Neural cell (in vitro differentiated cells): ENCODE measurements around the gene UNC5C. TPM values are rescaled to one million over a fixed set of nuclear protein-coding genes. Genes with fewer than 3 reads are reported as not detected.

Experiments
- H2AFZ ChIP-seq: fragments of 200-600, 300-800 bp; sonication (generic), shearing (Covaris generic); 2 replicates; pipeline ENCODE4 v1.6.0; 2014; ENCODE audit warnings: low read depth, mild to moderate bottlenecking, antibody characterized with exemption, low read length, moderate library complexity
- H3F3A ChIP-seq: fragments of 200-600 bp; shearing (Covaris generic); 2 replicates; pipeline ENCODE4 v1.6.1; 2016; ENCODE audit warnings: mild to moderate bottlenecking, moderate library complexity, mixed read lengths, antibody characterized with exemption, low read length; ENCODE audit not compliant: insufficient read depth, poor library complexity, severe bottlenecking
- H3K27ac ChIP-seq: fragments of 200-600, 300-800 bp; sonication (generic), shearing (Covaris generic); 2 replicates; pipeline ENCODE4 v1.5.1; 2014; ENCODE audit warnings: mild to moderate bottlenecking, low read length, moderate library complexity
- H3K27me3 ChIP-seq: fragments of 300-800, 200-600 bp; sonication (generic), shearing (Covaris generic); 2 replicates; pipeline ENCODE4 v1.6.0; 2014; ENCODE audit warnings: mild to moderate bottlenecking, low read depth, low read length, moderate library complexity; ENCODE audit not compliant: insufficient read depth
- H3K36me3 ChIP-seq: fragments of 300-800, 200-600 bp; sonication (generic), shearing (Covaris generic); 2 replicates; pipeline ENCODE4 v1.5.1; 2014; ENCODE audit warnings: mild to moderate bottlenecking, antibody characterized with exemption, low read length, moderate library complexity; ENCODE audit not compliant: insufficient read depth
- H3K4me2 ChIP-seq: fragments of 300-800, 200-600 bp; sonication (generic), shearing (Covaris generic); 2 replicates; pipeline ENCODE4 v1.6.0; 2014; ENCODE audit warnings: mild to moderate bottlenecking, low read length
- H3K4me3 ChIP-seq: fragments of 300-800, 200-600 bp; sonication (generic), shearing (Covaris generic); 2 replicates; pipeline ENCODE4 v1.5.1; 2014; ENCODE audit warnings: mild to moderate bottlenecking, low read length, moderate library complexity
- H3K79me2 ChIP-seq: fragments of 200-600 bp; shearing (Covaris generic); replicated peaks from 2 replicates; pipeline ENCODE4 v1.6.0; 2014; ENCODE audit warnings: mild to moderate bottlenecking, low read length, moderate library complexity; ENCODE audit not compliant: insufficient read depth
- H3K9ac ChIP-seq: fragments of 300-800, 200-600 bp; sonication (generic), shearing (Covaris generic); 2 replicates; pipeline ENCODE4 v1.6.1; 2016; ENCODE audit warnings: mild to moderate bottlenecking, low read length, mixed read lengths
- H3K9me2 ChIP-seq: fragments of 200-600 bp; shearing (Covaris generic); 2 replicates; pipeline ENCODE4 v1.6.1; 2016; ENCODE audit warnings: mild to moderate bottlenecking, low read length, mixed read lengths; ENCODE audit not compliant: insufficient read depth
- H3K9me3 ChIP-seq: fragments of 200-600, 300-800 bp; sonication (generic), shearing (Covaris generic); 2 replicates; pipeline ENCODE4 v1.6.1; 2016; ENCODE audit warnings: mild to moderate bottlenecking, mixed run types, low read length, moderate library complexity, mixed read lengths
- H4K20me1 ChIP-seq: fragments of 200-600 bp; shearing (Covaris generic); 2 replicates; pipeline ENCODE4 v1.6.1; 2016; ENCODE audit warnings: mild to moderate bottlenecking, mixed run types; ENCODE audit not compliant: insufficient read depth
- CTCF ChIP-seq: fragments of 450-650 bp; IDR thresholded peaks from 2 replicates; pipeline ENCODE4 v1.5.1; 2014; ENCODE audit warnings: antibody characterized with exemption, mild to moderate bottlenecking, moderate library complexity; ENCODE audit not compliant: poor library complexity, severe bottlenecking
- EP300 ChIP-seq: fragments of 450-650 bp; conservative IDR thresholded peaks from 2 replicates; pipeline ENCODE4 v1.6.1; 2014; ENCODE audit warnings: antibody characterized with exemption, mild to moderate bottlenecking, moderate library complexity; ENCODE audit not compliant: poor library complexity, severe bottlenecking
- EZH2 ChIP-seq: fragments of 200-600, 300-800 bp; shearing (Covaris generic), sonication (generic); IDR thresholded peaks from 2 replicates; pipeline ENCODE4 v1.6.1; 2014; ENCODE audit warnings: antibody characterized with exemption, low read length, borderline replicate concordance, mild to moderate bottlenecking; ENCODE audit not compliant: insufficient read depth, poor library complexity, severe bottlenecking
- MXI1 ChIP-seq: fragments of 450-650 bp; conservative IDR thresholded peaks from 2 replicates; pipeline ENCODE4 v1.6.1; 2014; ENCODE audit warnings: antibody characterized with exemption, mild to moderate bottlenecking; ENCODE audit not compliant: poor library complexity, severe bottlenecking
- POLR2AphosphoS5 ChIP-seq: IDR thresholded peaks from 2 replicates; pipeline ENCODE4 v1.6.1; 2012
- RAD21 ChIP-seq: fragments of 450-650 bp; conservative IDR thresholded peaks from 2 replicates; pipeline ENCODE4 v1.6.1; 2014; ENCODE audit warnings: antibody characterized with exemption, mild to moderate bottlenecking, moderate library complexity
- REST ChIP-seq: IDR thresholded peaks from 2 replicates; pipeline ENCODE4 v1.6.1; 2012; ENCODE audit warnings: borderline replicate concordance
- SMC3 ChIP-seq: fragments of 450-650 bp; conservative IDR thresholded peaks from 2 replicates; pipeline ENCODE4 v1.6.1; 2014; ENCODE audit warnings: antibody characterized with exemption, mild to moderate bottlenecking, moderate library complexity; ENCODE audit not compliant: poor library complexity
- TAF1 ChIP-seq: IDR thresholded peaks from 2 replicates; pipeline ENCODE4 v1.6.1; 2012; ENCODE audit warnings: low read depth
- polyA plus RNA-seq: library from polyadenylated mRNA; depleted of rRNA; stranded (reverse); fragments of >200 nt; gene quantifications from 2 replicates; pipeline ENCODE4 v1.2.3, GENCODE V29; 2014

UNC5C gene
- polyA plus RNA-seq, 1 donor from 2014 or later: 0.56 TPM

GRCh38 chr4:95362906-95363558 is 185.7 kb downstream of the UNC5C start:
- H2AFZ ChIP-seq: no peak overlapping the region
- H3K4me3 ChIP-seq: no peak overlapping the region
- no peaks in the 10 kb centered on the region for H3K9me3 ChIP-seq
- H3K27me3 ChIP-seq: no peaks in the 10 kb centered on the region
- H3K4me2 ChIP-seq: no peak overlapping the region
- no peak for TF ChIP-seq MXI1
- TF ChIP-seq REST: no peak
- no peak for TF ChIP-seq EZH2
- TF ChIP-seq RAD21: no peak
- TF ChIP-seq CTCF: no peak
- no peak for TF ChIP-seq SMC3
- TF ChIP-seq POLR2AphosphoS5: no peak
- no peak for TF ChIP-seq EP300
- TF ChIP-seq TAF1: no peak
- no peaks in the 10 kb centered on the region for H3K79me2 ChIP-seq
- H3K9ac ChIP-seq: no peak overlapping the region
- no peaks in the 10 kb centered on the region for H4K20me1 ChIP-seq
- no peaks in the 10 kb centered on the region for H3K9me2 ChIP-seq
- no peaks in the 10 kb centered on the region for H3K36me3 ChIP-seq
- no peak overlapping the region for H3K27ac ChIP-seq
- H3F3A ChIP-seq: no peaks in the 10 kb centered on the region

GRCh38 chr4:95362066-95362465 is 186.7 kb downstream of the UNC5C start:
- Histone ChIP-seq H4K20me1 (no peaks in the 10 kb centered on the region), H3K79me2 (no peaks in the 10 kb centered on the region), H3K4me3 (no peak overlapping the region), H3K4me2 (no peak overlapping the region), H3K9ac (no peak overlapping the region), H2AFZ (no peak overlapping the region), H3K27me3 (no peaks in the 10 kb centered on the region), H3K27ac (no peak overlapping the region), H3K9me3 (no peaks in the 10 kb centered on the region), H3K36me3 (no peaks in the 10 kb centered on the region), H3K9me2 (no peaks in the 10 kb centered on the region), H3F3A (no peaks in the 10 kb centered on the region)
- TF ChIP-seq TAF1: no peak
- TF ChIP-seq CTCF: no peak
- no peak for TF ChIP-seq POLR2AphosphoS5
- no peak for TF ChIP-seq EZH2
- no peak for TF ChIP-seq REST
- TF ChIP-seq EP300: no peak
- no peak for TF ChIP-seq RAD21
- no peak for TF ChIP-seq SMC3
- TF ChIP-seq MXI1: no peak
